Activated effector memory CD4-positive, alpha-beta T cell treated with anti-CD3 and anti-CD28 coated beads, Interleukin-2, amount 50 U/mL, for 16 hours (primary cell): Measurements from ENCODE around the gene GABARAPL1.
"Not testable (repeated sequence)": the region's sequence is repeated elsewhere in the genome, so short reads cannot be mapped to it uniquely, and the experiment has no call there.

ENCODE experiments used
- DNase-seq: peaks from one replicate; pipeline ENCODE4 v3.0.0-alpha.2; 2020

GABARAPL1 gene

GRCh38 chr12:10204495-10204894, 8.2 kb upstream of the GABARAPL1 start:
- DNase-seq: not testable (repeated sequence)

- DNase-seq: no peak
These were observed 7.4 kb upstream of the GABARAPL1 start for GRCh38 chr12:10205220-10205807.

- no peak for DNase-seq
These were observed 5.5 kb upstream of the GABARAPL1 start for GRCh38 chr12:10207136-10207535.

GRCh38 chr12:10210225-10210624, 2.5 kb upstream of the GABARAPL1 start:
- DNase-seq: no peak

- no peak for DNase-seq
These were observed 1.4 kb upstream of the GABARAPL1 start for GRCh38 chr12:10211101-10211939.

- DNase-seq: peak; percentile 95
These were observed 538 bp upstream of the GABARAPL1 start for GRCh38 chr12:10211940-10212738.

- peak; percentile 92 for DNase-seq
These were observed 775 bp downstream of the GABARAPL1 start for GRCh38 chr12:10213168-10214135.

GRCh38 chr12:10214136-10214894, 1.6 kb downstream of the GABARAPL1 start:
- DNase-seq: no peak

- no peak for DNase-seq
These were observed 2.2 kb downstream of the GABARAPL1 start for GRCh38 chr12:10214895-10215267.

GRCh38 chr12:10215436-10215835, 2.8 kb downstream of the GABARAPL1 start:
- DNase-seq: no peak

GRCh38 chr12:10215946-10216345, 3.3 kb downstream of the GABARAPL1 start:
- not testable (repeated sequence) for DNase-seq

GRCh38 chr12:10218021-10218420, 5.3 kb downstream of the GABARAPL1 start:
- DNase-seq: no peak

- DNase-seq: no peak
These were observed 7.9 kb downstream of the GABARAPL1 start for GRCh38 chr12:10220398-10221077.

- no peak for DNase-seq
These were observed 9.2 kb downstream of the GABARAPL1 start for GRCh38 chr12:10221846-10222245.

- DNase-seq: no peak
These were observed 10.5 kb downstream of the GABARAPL1 start for GRCh38 chr12:10223208-10223607.

GRCh38 chr12:10225426-10225825, 12.7 kb downstream of the GABARAPL1 start:
- DNase-seq: not testable (repeated sequence)

- no peak for DNase-seq
These were observed 13.4 kb downstream of the GABARAPL1 start for GRCh38 chr12:10226086-10226485.

- DNase-seq: no peak
These were observed 14.1 kb downstream of the GABARAPL1 start for GRCh38 chr12:10226731-10227130.

- DNase-seq: no peak
These were observed 15.0 kb downstream of the GABARAPL1 start for GRCh38 chr12:10227648-10228047.

GRCh38 chr12:10234562-10234961, 21.9 kb downstream of the GABARAPL1 start:
- DNase-seq: no peak
